Esophagus squamous epithelium (tissue), 4 donors: ENCODE results near the gene EEF1E1.

ENCODE experiments used
- CTCF ChIP-seq, 6 experiments: fragments of 450-650 bp in 4 of 6; fragments of 200-600 bp in 2 of 6; sonication (generic) in 2 of 6; IDR thresholded peaks; one replicate each; pipeline ENCODE4 v1.5.1; 2016 to 2019; ENCODE audit warnings: antibody characterized with exemption in 6 of 6, mild to moderate bottlenecking in 4 of 6, moderate library complexity in 4 of 6
- POLR2A ChIP-seq, 4 donors: fragments of 450-650 bp; IDR thresholded peaks; one replicate each; pipeline ENCODE4 v1.6.1; 2017; ENCODE audit warnings: antibody characterized with exemption in 4 of 4, mild to moderate bottlenecking in 4 of 4, moderate library complexity in 3 of 4

GRCh38 chr6:8139451-8139850, 37.1 kb upstream of the EEF1E1 start:
- TF ChIP-seq POLR2A (IDR thresholded peaks at IDR 0.05) (no peak), CTCF (IDR thresholded peaks at IDR 0.05) (no peak)
